ENCODE results near the gene DNAH7.
A peak's percentile ranks its signal among the peaks of the same experiment; 100 is the strongest.
"Not testable (repeated sequence)": the region's sequence is repeated elsewhere in the genome, so short reads cannot be mapped to it uniquely, and the experiment has no call there.

DNAH7 gene

GRCh38 chr2:196068271-196069209, at the start of gene DNAH7:
Gene DNAH7 (minus strand): TSS chr2:196068837. CDS start chr2:196068711, 126 bp downstream.
- DNase-seq, result peak; percentile 84

- DNase-seq, result no peak
Measured at GRCh38 chr2:196117214-196117705, 48.6 kb upstream of the DNAH7 start.

- no peak for DNase-seq
Measured at GRCh38 chr2:196113061-196113974, 44.7 kb upstream of the DNAH7 start.

GRCh38 chr2:196112418-196113034, 43.9 kb upstream of the DNAH7 start:
- no peak for DNase-seq

- DNase-seq, result no peak
Measured at GRCh38 chr2:196108604-196109003, 40.0 kb upstream of the DNAH7 start.

GRCh38 chr2:196105951-196106350, 37.3 kb upstream of the DNAH7 start:
- no peak for DNase-seq

GRCh38 chr2:196104066-196104465, 35.4 kb upstream of the DNAH7 start:
- no peak for DNase-seq

- DNase-seq, result no peak
Measured at GRCh38 chr2:196103626-196104025, 35.0 kb upstream of the DNAH7 start.

- no peak for DNase-seq
Measured at GRCh38 chr2:196101325-196101991, 32.8 kb upstream of the DNAH7 start.

- DNase-seq, result no peak
Measured at GRCh38 chr2:196099916-196100315, 31.3 kb upstream of the DNAH7 start.

- no peak for DNase-seq
Measured at GRCh38 chr2:196097864-196098660, 29.4 kb upstream of the DNAH7 start.

- no peak for DNase-seq
Measured at GRCh38 chr2:196096982-196097745, 28.5 kb upstream of the DNAH7 start.

- DNase-seq, result no peak
Measured at GRCh38 chr2:196096264-196096663, 27.6 kb upstream of the DNAH7 start.

GRCh38 chr2:196089448-196089847, 20.8 kb upstream of the DNAH7 start:
- DNase-seq, result not testable (repeated sequence)

- no peak for DNase-seq
Measured at GRCh38 chr2:196088203-196088602, 19.6 kb upstream of the DNAH7 start.

- no peak for DNase-seq
Measured at GRCh38 chr2:196086517-196087368, 18.1 kb upstream of the DNAH7 start.

- no peak for DNase-seq
Measured at GRCh38 chr2:196083601-196084000, 15.0 kb upstream of the DNAH7 start.

- DNase-seq, result no peak
Measured at GRCh38 chr2:196080526-196080925, 11.9 kb upstream of the DNAH7 start.

- no peak for DNase-seq
Measured at GRCh38 chr2:196079052-196079451, 10.4 kb upstream of the DNAH7 start.

- no peak for DNase-seq
Measured at GRCh38 chr2:196077821-196078220, 9.2 kb upstream of the DNAH7 start.

Measured in activated T-cell treated with anti-CD3 and anti-CD28 coated beads for 4 hours (primary cell).